GM21515 (cell line): ENCODE data around the gene TENT4B.
A peak's percentile ranks its signal among the peaks of the same experiment; 100 is the strongest.

ENCODE experiments used
- ATAC-seq: cut with Tn5 transposase; IDR thresholded peaks from one replicate; pipeline ENCODE4 v1.9.1; 2021; ENCODE audit not compliant: unreplicated experiment

The TENT4B gene

DNA sequence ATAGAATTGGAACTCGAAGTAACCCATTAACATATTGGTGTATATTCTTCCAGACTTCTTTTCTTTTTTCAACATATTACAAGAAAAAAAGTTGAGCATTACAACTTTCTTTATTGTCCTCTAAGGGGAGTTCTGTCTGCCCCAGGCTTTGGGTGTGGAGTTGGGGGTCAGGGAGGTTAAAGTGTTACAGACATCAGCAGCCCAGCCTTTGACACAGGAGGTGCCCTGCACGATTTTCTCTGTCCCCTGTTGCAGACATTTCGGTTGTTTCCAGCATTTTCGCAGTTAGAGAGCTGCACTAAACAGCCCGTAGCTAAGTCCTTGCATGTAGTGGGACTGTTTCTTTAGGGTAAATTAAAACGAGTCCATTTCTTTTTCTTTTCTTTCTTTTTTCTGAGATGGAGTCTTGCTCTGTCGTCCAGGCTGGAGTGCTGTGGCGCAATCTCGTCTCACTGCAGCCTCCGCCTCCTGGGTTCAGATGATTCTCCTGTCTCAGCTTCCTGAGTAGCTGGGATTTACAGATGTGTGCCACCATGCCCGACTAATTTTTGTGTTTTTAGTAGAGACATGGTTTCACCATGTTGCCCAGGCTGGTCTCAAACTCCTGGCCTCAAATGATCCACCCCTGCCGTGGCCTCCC is 99.9 kb downstream of the TENT4B start:
- no peak for ATAC-seq

DNA sequence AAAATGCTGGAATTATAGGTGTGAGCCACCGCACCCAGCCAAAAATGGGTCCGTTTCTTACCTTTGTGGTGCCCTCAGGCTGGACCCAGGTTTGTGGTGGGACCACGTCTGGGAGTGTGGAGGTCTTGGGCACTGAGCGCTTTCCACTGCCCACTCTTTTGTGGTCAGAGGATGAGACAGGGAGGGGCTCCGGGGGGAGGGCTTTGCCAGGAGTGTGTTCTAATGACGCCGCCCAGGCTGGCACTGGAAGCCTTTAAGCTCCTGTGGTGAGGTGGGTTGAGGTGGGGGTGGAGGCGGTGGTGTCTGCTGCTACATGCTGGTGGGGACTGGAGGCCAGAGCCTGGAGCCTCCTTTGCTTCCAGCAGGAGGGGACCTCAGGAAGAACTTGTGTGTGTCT is 100.4 kb downstream of the TENT4B start:
- no peak for ATAC-seq

DNA sequence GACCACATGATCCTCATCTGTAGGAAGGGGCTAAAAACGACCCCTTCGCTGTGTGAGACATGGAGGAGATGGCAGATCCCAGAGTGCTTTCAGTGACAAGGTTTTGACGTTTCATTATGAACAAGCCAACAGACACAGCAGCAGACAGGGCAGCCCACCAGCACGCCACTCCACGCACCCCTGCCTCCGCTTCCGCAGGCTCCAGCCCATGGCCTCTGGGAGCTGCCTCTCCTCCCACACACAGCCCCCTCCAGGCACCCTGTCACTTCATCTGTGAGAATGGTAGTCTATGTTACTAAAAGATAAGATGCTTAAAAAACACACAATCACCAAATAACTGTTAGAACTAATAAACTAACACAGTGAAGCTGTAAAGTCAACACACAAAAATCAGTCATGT is 101.0 kb downstream of the TENT4B start:
- no peak for ATAC-seq

DNA sequence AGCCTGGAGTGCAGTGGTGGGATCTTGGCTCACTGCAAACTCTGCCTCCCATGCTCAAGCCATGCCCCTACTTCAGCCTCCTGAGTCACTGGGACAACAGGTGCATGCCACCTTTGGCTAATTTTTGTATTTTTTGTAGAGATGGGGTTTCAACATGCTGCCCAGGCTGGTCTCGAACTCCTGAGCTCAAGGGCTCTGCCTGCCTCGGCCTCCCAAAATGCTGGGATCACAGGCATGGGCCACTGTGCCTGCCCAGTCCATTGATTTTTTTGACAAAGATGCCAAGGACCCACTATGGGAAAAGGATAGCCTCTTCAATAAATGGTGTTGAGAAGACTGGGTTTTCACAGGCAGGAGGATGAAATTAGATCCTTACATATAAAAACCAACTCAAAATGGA is 102.4 kb downstream of the TENT4B start:
- ATAC-seq, result no peak

DNA sequence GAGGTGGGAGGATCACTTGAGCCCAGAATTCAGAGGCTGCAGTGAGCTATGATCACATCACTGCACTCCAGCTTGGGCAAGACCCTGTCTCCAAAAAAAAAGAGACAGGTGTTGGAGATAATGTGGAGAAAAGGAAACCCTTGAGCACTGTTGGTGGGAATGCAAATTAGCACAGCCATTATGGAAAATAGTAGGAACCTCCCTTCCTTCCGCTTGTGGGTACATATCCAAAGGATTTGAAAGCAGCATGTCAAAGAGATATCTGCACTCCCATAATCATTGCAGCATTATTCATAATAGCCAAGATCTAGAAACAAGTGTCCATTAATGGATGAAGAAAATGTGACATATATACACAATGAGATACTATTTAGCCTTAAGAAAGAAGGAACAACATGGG is 103.5 kb downstream of the TENT4B start:
- no peak for ATAC-seq

DNA sequence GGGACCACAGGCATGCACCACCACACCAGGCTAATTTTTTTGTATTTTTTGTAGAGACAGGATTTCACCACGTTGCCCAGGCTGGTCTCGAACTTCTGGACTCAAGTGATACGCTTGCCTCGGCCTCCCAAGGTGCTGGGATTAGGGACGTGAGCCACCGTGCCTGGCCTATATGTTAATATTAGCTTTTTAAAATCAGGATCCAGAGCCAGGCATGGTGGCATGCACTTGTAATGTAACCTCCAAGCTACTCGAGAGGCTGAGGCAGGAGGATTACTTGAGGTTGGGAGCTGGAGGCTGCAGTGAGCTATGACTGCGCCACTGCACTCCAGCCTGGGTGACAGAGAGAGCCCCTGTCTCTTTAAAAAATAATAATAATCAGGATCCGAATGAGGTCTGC is 104.8 kb downstream of the TENT4B start:
- ATAC-seq, result no peak

- ATAC-seq, result no peak
Observed at GRCh38 chr16:50259334-50260205, 106.5 kb downstream of the TENT4B start.

DNA sequence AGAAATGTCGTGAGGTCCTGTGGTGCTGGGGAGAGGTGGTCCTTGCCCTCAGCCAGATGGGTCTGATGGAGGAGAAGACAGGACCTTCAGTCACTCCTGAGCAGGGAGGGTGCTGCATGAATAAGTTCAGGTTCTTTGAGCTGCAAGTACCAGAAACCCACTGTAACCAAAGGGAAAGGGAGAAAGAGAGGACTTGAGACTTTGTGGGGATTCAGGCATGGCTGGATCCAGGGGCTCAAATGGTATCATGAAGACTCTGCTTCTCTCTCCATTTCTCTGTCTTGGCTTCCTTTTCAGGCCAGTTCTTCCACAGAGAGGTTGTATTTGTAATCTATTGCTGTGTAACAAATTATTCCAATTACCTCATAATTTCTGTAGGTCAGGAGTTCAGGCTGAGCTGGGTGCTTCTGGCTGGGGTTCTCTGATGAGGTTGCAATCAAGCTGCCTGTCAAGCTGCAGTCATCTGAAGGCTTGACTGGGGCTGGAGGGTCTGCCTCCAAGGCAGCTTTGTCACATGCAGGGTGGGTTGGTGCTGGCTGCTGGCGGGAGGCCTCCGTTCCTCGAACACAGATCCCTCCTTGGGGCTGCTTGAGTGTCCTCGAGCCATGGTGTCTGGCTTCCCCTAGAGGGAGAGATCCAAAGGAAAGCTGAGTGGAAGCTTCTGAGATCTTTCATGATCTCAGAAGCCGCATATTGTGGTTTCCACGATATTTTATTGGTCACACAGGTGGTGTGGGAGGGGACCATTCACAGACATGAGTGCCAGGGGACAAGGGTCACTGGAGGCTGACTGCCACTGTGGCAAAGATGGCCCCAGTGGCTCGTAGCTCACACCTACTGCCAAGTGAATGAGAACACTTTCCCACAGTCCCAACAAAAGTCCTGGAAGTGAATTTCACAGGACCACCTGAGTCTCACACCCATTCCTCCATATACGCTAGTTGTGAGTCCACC is 107.4 kb downstream of the TENT4B start:
- no peak for ATAC-seq

DNA sequence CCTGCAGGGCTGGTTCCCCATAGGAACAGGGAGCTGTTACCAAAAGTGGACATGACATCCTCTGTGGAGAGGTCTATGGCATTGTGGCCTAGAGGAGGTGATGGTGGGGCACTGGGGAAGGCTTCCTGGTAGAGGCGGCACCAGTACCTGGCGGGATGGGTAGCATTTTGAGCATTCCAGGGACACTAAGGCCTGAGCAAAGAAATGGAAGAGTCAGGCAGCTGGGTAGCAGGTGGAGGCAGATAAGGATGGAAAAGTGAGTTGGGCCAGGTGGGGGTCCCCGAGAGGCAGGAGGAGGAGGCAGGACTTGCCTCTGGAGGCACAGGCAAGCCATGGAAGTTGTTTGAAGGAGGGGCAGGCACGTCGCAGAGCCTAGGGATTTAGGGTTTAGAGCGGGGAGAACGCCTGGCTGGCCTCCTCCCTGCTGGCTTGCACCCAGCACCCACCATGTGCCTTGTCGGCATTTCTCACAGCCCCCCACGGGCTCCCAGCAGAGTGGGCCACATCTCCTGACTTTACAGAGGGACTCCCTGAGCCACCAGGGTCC is 108.1 kb downstream of the TENT4B start:
- ATAC-seq, result no peak

DNA sequence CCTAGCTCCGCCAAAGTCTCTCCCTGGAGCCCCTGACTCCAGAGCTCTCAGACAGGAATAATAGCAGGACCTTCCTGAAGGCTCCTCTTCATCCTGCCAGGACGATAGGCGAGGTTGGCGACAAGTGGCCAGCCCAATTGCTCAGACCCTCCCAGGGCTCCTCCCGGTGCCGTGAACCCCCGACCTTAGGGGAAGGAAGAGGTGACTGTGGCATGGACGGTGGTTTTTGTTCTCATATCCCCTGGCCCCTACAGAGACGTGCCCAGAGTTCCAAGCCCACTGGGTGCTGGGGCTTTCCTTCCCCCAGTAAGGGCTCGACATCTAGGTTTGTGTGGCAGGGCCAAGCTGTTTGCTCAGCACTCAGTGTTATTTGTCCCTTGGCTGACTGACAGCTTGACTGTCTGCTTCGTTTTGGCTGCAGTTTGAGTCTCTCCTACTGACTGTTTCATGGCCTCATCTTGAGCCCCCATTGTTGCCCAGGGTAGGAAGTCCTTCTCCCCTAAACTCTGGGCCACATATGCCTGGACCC is 108.7 kb downstream of the TENT4B start:
- no peak for ATAC-seq

- ATAC-seq, result no peak
Observed at GRCh38 chr16:50263060-50263909, 110.2 kb downstream of the TENT4B start.

- ATAC-seq, result no peak
Observed at GRCh38 chr16:50263940-50264929, 111.1 kb downstream of the TENT4B start.

- ATAC-seq, result no peak
Observed at GRCh38 chr16:50265260-50265659, 112.2 kb downstream of the TENT4B start.

- no peak for ATAC-seq
Observed at GRCh38 chr16:50265716-50266336, 112.7 kb downstream of the TENT4B start.

GRCh38 chr16:50266337-50267091 is 113.4 kb downstream of the TENT4B start, which contains the start of gene ADCY7:
Gene ADCY7 (plus strand): TSS chr16:50266551. CDS start chr16:50288180, 21,629 bp downstream.
- ATAC-seq, result peak; percentile 83

GRCh38 chr16:50267151-50267631 is 114.1 kb downstream of the TENT4B start:
- no peak for ATAC-seq

- no peak for ATAC-seq
Observed at GRCh38 chr16:50267651-50268050, 114.5 kb downstream of the TENT4B start.
